ENCODE data around the gene SLC25A10.

SLC25A10 gene

GRCh38 chr17:81711814-81712467 is at the start of gene SLC25A10:
Gene SLC25A10 (plus strand): TSS chr17:81712284. CDS start chr17:81712427, 143 bp downstream.
- DNase-seq = peak; percentile 70 to 92

DNA sequence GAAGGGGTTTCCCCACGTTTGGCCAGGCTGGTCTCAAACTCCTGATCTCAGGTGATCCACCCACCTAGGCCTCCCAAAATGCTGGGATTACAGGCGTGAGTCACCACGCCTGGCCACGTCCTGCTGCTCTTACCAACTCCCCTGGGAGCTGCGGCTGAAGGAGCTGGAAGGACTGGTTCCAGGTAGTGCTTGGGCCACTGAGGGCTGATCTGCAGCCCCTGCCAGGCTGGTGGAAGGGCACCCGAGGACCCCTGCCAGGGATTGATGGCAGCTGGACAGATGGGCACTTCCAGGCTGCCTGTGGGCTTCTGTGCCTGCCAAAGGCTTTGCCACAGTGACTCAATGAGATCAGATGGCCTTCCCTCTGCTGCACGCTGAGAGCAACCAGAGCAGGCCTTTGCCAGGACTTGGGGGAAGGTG is 48.0 kb upstream of the SLC25A10 start:
- DNase-seq = no peak

DNA sequence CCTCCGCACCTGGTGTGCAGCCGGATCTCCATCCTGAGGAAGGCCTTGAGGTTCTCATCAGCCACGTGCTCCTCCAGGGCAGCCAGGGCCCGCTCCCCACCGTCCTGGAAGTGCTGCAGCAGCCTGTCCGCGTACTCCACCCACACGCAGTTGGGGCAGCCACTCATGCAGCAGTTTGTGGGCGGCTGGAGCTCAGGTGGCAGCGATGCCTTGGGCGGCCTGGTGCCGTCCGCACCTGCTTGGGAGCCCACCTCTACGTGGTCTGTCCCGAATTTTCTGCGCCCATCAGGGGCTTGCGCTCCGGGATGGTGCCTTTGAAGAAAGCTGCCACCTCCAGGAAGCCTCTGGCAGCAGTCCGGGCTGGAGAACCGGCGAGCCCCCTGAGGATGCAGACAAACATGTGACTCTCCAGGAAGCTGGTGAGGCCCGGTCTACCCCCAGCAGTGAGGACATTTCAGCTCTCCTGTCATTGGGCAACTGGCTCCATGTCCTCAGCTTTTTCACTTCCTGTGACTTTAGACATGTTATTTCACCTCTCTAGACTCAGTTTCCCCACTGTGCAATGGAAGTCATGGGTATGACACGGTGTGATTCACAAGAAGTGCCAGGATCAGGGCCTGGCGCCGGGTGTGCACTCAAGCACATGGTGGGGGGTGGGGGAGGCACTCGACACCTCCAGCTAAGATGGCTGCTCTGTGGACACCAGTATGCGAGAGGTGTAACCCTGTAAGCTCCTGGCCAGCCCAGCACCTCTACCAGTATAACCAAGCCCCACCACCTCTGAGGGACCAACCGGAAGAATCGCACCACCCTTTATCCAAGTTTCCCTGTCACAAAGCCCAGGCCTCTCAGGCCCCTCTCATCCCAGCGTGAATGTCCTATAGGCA is 46.6 kb upstream of the SLC25A10 start:
- peak; percentile 47 to 50 for DNase-seq

- DNase-seq = peak; percentile 50 to 64
Measured at GRCh38 chr17:81666092-81666341, 46.1 kb upstream of the SLC25A10 start.

- DNase-seq = peak; percentile 96 to 99
Measured at GRCh38 chr17:81666342-81667191, 45.5 kb upstream of the SLC25A10 start, which contains the start of the genes CCDC137 and OXLD1. Gene CCDC137 (plus strand): TSS chr17:81666737. CDS start chr17:81666767, 30 bp downstream. Gene OXLD1 (minus strand): TSS chr17:81666605. CDS start chr17:81666577, 28 bp downstream.

DNA sequence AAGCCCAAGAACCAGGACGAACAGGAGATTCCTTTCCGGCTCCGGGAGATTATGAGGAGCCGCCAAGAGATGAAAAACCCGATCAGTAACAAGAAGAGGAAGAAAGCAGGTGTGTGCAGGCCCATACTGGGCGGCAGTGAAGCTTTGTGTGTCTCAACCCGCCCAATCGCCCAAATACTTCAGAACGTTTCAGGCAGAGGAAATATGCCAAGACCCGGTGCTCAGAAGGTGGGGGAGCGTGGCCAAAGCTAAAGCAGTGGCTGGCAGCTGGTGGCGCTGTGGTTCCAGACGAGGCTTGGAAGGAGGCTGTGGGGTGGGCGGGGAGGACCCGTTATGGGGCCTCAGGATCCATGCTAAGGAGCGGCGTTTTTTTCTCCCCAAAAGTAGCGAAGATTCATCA is 44.3 kb upstream of the SLC25A10 start:
- DNase-seq = no peak

- no peak for DNase-seq
Measured at GRCh38 chr17:81672504-81672903, 39.6 kb upstream of the SLC25A10 start.

GRCh38 chr17:81672954-81673353 is 39.1 kb upstream of the SLC25A10 start:
- no peak for DNase-seq

GRCh38 chr17:81673561-81674258 is 38.4 kb upstream of the SLC25A10 start:
- DNase-seq = no peak

GRCh38 chr17:81675515-81676221 is 36.4 kb upstream of the SLC25A10 start:
- DNase-seq = peak in 1 of 2 experiments; percentile 62

GRCh38 chr17:81676906-81677305 is 35.2 kb upstream of the SLC25A10 start:
- DNase-seq = no peak

DNA sequence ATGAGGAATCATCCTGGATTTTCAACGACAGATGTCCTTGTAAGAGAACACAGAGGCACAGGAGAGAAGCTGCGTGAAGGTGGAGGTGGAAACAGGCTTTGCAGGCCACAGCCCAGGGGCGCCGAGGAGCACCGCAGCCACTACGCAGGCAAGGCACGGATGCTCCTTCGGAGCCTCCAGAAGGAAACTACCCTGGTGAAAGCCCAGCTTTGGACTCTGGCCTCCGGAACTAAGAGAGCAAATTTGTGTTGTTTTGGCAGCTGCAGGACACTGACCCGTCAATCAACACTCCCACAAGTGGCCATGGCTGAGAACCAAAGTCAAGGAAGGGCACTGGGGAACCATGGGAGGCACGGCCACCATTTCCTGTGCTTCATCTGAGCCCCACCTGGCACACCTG is 31.9 kb upstream of the SLC25A10 start:
- DNase-seq = no peak

DNA sequence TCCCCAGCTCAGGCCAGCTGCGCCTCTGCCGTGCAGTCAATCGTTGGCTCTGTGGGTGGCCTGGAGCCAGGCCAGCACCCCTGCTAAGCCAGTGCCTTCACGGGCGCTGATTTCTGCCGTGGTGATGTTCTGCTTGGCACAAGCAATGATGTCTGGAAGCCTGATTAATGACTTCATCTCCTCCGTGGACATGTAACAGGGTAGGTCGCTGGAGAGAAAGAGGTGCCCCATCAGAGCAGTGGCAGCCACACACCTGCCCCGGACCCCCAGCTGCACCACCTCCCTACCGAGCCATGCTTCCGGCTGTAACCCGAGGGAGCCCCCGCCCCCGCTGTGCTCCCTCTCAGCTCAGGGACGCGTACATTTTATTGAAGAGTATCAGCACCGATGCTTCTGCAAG is 30.4 kb upstream of the SLC25A10 start:
- DNase-seq = no peak

- peak in 1 of 2 experiments; percentile 56 for DNase-seq
Measured at GRCh38 chr17:81682565-81683207, 29.4 kb upstream of the SLC25A10 start.

- peak in 1 of 2 experiments; percentile 58 for DNase-seq
Measured at GRCh38 chr17:81683208-81683583, 28.9 kb upstream of the SLC25A10 start.

DNA sequence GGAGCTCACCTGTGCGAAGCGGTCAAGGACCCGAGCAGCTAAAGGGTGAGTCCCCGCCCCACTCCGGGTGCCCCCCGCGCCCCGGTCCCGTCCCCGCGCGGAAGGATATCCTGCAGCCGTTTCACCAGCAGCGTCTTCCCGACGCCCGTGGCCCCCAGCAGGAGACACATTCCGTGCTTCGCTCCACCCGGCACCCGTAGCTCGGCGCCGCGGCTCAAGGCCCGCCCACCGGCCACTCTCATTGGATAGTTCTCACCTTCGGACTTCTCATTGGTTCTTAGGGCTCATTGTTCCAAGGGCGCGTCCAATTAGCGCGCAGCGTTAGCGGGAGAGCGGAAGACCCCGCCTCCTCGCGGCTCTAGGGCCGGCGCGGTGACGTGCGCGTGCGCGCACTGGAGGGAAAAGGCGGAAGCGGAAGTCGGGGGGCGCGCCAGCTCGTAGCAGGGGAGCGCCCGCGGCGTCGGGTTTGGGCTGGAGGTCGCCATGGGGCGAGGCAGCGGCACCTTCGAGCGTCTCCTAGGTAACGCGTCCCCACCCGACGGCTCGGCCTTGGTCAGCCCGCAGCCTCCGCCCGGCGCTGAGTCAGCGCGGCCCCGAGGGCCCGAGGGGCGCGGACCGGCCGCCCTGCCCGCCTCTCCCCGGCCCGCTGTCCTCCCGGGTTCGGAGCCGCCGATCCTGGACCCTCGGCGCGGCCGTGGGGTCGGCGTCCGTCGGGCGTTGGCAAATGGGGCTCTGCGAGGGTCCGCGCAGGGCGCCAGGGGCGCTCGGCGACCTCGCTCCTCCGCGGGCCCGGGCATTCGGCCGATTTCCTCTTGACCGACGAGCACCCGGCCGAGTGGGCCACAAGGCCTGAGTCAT is 28.3 kb upstream of the SLC25A10 start, which contains the start of the genes ARL16 and HGS:
TSS of gene ARL16 (minus strand) at position 214 of the 858 bp plus-strand sequence. CDS start at position 170, 44 bp downstream.
TSS of gene HGS (plus strand) at position 428 of the 858 bp plus-strand sequence. CDS start at position 484, 56 bp downstream.
- peak; percentile 100 for DNase-seq

GRCh38 chr17:81684442-81684911 is 27.6 kb upstream of the SLC25A10 start:
- DNase-seq = no peak

GRCh38 chr17:81685108-81685507 is 27.0 kb upstream of the SLC25A10 start:
- DNase-seq = no peak

DNA sequence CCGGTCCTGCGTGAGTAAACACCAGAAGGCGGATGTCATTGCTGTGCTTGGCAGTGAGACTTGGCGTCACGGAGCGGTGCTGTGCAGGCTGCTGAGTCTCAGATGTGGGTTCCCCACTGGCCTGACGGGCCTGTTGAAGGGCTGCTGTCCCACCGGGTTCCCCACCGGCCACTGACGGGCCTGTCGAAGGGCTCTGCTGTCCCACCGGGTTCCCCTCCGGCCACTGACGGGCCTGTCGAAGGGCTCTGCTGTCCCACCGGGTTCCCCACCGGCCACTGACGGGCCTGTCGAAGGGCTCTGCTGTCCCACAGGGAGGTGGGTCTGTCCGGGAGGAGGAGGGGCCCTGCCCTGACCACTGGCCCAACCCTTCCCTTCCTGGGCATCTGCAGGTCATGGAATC is 25.5 kb upstream of the SLC25A10 start:
- DNase-seq = no peak
